ENCODE data around the gene FAM13C.
"Not testable (repeated sequence)": the region's sequence is repeated elsewhere in the genome, so short reads cannot be mapped to it uniquely, and the experiment has no call there.

The FAM13C gene

DNA sequence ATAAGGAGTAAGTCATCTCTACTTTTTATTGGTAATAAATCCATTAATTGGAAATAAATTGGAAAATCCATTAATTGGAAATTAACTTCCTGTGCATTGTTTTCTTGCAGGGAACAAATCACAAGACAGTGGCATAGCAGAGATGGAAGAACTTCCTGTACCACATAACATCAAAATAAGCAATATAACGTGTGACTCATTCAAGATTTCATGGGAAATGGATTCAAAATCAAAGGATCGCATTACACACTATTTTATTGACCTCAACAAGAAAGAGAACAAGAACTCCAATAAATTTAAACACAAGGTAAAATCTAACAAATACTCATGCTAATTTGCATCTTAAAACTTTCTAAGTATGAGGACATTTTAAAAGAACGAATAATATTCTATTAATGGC, 128.2 kb downstream of the FAM13C start:
- no peak overlapping the region for H3K27ac ChIP-seq
- no peak overlapping the region for H2AFZ ChIP-seq
- no peaks in the 10 kb centered on the region for H3K9me3 ChIP-seq (ENCODE audit: control insufficient read depth, low read length)
- H3K27me3 ChIP-seq (ENCODE audit: control insufficient read depth, insufficient read depth, low read length), result no peaks in the 10 kb centered on the region
- no peaks in the 10 kb centered on the region for H3K4me1 ChIP-seq
- H3K4me2 ChIP-seq (ENCODE audit: low read length), result no peak overlapping the region
- no peak overlapping the region for H3K9ac ChIP-seq
- H3K79me2 ChIP-seq, result no peaks in the 10 kb centered on the region
- H3K36me3 ChIP-seq (ENCODE audit: control insufficient read depth, insufficient read depth, low read length), result no peaks in the 10 kb centered on the region
- TF ChIP-seq, protein P1, sequence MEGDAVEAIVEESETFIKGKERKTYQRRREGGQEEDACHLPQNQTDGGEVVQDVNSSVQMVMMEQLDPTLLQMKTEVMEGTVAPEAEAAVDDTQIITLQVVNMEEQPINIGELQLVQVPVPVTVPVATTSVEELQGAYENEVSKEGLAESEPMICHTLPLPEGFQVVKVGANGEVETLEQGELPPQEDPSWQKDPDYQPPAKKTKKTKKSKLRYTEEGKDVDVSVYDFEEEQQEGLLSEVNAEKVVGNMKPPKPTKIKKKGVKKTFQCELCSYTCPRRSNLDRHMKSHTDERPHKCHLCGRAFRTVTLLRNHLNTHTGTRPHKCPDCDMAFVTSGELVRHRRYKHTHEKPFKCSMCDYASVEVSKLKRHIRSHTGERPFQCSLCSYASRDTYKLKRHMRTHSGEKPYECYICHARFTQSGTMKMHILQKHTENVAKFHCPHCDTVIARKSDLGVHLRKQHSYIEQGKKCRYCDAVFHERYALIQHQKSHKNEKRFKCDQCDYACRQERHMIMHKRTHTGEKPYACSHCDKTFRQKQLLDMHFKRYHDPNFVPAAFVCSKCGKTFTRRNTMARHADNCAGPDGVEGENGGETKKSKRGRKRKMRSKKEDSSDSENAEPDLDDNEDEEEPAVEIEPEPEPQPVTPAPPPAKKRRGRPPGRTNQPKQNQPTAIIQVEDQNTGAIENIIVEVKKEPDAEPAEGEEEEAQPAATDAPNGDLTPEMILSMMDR (IDR thresholded peaks at IDR 0.05), result no peak
- no peak overlapping the region for H3K4me3 ChIP-seq (ENCODE audit: low read depth, low read length)

DNA sequence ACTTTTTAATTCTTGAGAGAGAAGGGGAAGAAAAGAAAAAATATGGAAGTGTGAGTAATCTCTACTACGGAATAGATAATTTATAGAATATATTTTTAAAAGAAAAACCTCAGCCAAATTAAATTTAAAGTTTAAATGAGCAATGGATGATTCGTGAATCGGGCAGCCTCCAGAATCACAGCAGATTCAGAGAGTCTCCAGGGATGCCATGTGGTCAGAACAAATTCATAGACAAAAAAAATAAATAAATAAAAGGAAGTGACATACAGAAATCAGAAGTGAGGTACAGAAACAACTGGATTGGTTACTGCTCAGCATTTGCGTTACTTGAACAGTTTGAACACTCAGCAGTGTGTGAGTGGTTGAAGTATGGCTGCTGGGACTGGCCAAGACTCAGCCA, 132.9 kb downstream of the FAM13C start:
- no peaks in the 10 kb centered on the region for H3K79me2 ChIP-seq
- no peaks in the 10 kb centered on the region for H3K36me3 ChIP-seq (ENCODE audit: control insufficient read depth, insufficient read depth, low read length)
- TF ChIP-seq, protein P1 (IDR thresholded peaks at IDR 0.05), result no peak
- H2AFZ ChIP-seq, result no peak overlapping the region
- H3K4me1 ChIP-seq, result no peaks in the 10 kb centered on the region
- no peak overlapping the region for H3K4me2 ChIP-seq (ENCODE audit: low read length)
- H3K27me3 ChIP-seq (ENCODE audit: control insufficient read depth, insufficient read depth, low read length), result no peaks in the 10 kb centered on the region
- H3K9ac ChIP-seq, result no peak overlapping the region
- H3K27ac ChIP-seq, result no peak overlapping the region
- no peak overlapping the region for H3K4me3 ChIP-seq (ENCODE audit: low read depth, low read length)
- H3K9me3 ChIP-seq (ENCODE audit: control insufficient read depth, low read length), result no peaks in the 10 kb centered on the region

DNA sequence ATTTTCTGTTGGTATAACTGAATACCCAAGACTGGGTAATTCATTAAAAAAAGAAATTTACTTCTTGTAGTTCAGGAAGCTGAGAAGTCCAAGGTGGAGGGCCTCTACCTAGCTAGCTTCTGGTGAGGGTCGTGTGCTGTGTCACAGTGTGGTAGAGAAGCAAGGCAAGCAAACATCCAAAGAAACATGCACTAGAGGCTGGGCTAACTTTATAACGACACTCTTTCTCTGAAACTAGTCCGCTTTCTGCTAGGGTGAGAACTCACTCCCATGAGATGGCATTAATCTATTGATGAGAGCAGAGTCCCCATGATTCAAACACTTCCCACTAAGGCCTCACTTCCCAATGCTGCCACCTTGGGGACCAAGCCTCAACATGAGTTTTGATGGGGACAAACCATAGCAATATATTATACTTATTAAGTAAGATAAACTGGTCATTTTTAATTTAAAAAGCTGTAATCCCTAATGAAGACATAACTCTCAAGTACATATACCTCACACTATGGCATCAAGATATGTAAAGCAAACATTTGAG, 135.1 kb downstream of the FAM13C start:
- TF ChIP-seq, protein P1 (IDR thresholded peaks at IDR 0.05), result no peak
- no peak overlapping the region for H3K9ac ChIP-seq

DNA sequence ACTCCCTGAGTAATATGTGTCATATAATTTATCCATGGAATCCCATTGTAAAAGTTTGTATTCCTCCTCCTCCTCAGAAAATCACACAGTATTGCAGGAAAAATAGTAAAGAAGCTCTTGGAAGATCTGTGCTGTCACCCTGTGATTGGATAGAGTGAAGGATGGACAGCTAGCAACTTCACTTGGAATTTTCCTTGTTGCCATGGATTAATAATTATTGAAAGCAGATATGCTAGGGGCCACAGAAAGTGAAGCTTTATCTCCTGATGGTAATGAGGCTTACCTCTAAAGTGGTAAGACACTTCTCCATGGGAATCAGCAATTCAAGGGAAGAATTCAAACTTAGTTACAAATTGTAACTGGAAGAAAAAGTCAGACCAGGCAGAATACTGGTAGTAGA, 137.1 kb downstream of the FAM13C start:
- TF ChIP-seq, protein P1 (IDR thresholded peaks at IDR 0.05), result no peak
- Histone ChIP-seq H2AFZ (no peak overlapping the region), H3K4me2 (ENCODE audit: low read length) (no peak overlapping the region), H3K4me3 (ENCODE audit: low read depth, low read length) (no peak overlapping the region), H3K9ac (no peak overlapping the region), H3K36me3 (ENCODE audit: control insufficient read depth, insufficient read depth, low read length) (no peaks in the 10 kb centered on the region), H3K4me1 (no peaks in the 10 kb centered on the region), H3K79me2 (no peaks in the 10 kb centered on the region), H3K9me3 (ENCODE audit: control insufficient read depth, low read length) (no peaks in the 10 kb centered on the region), H3K27ac (no peak overlapping the region), H3K27me3 (ENCODE audit: control insufficient read depth, insufficient read depth, low read length) (no peaks in the 10 kb centered on the region)

More for the DNA sequence above, 135.1 kb downstream of the FAM13C start:
- Histone ChIP-seq H3K4me1 (no peaks in the 10 kb centered on the region), H3K79me2 (no peaks in the 10 kb centered on the region), H3K9me3 (ENCODE audit: control insufficient read depth, low read length) (no peaks in the 10 kb centered on the region), H3K4me3 (ENCODE audit: low read depth, low read length) (no peak overlapping the region), H3K4me2 (ENCODE audit: low read length) (no peak overlapping the region), H2AFZ (no peak overlapping the region), H3K36me3 (ENCODE audit: control insufficient read depth, insufficient read depth, low read length) (no peaks in the 10 kb centered on the region), H3K27me3 (ENCODE audit: control insufficient read depth, insufficient read depth, low read length) (no peaks in the 10 kb centered on the region), H3K27ac (no peak overlapping the region)

DNA sequence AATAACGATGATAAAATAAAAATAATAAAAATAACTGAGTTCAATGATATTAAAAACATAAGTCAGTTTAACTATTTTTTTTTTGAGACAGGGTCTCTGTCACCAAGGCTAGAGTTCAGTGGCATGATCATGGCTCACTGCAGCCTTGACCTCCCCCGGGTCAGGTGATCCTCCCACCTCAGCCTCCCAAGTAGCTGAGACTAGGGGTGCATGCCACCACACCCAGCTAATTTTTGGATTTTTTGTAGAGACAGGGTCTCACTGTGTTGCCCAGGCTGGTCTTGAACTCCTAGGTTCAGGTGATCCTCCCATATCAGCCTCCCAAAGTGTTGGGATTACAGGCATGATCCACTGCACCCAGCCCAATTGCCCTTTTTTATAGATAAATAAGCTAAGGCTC, 138.8 kb downstream of the FAM13C start:
- not testable (repeated sequence) for H3K36me3 ChIP-seq (ENCODE audit: control insufficient read depth, insufficient read depth, low read length); H3K79me2 ChIP-seq; H3K4me2 ChIP-seq (ENCODE audit: low read length); H3K9me3 ChIP-seq (ENCODE audit: control insufficient read depth, low read length); H3K27me3 ChIP-seq (ENCODE audit: control insufficient read depth, insufficient read depth, low read length); H3K4me1 ChIP-seq; H3K4me3 ChIP-seq (ENCODE audit: low read depth, low read length); H3K27ac ChIP-seq; H3K9ac ChIP-seq; H2AFZ ChIP-seq

Measured in parathyroid adenoma (tissue), 2 donors.